ENCODE data around the gene TEX48.

Gene TEX48

GRCh38 chr9:114629563-114630090, 52.4 kb downstream of the TEX48 start:
- Histone ChIP-seq H3K4me2 (ENCODE audit: low read length) (no peak overlapping the region), H3F3A (ENCODE audit: insufficient read depth, low read length) (no peaks in the 10 kb centered on the region), H3K36me3 (ENCODE audit: insufficient read depth, low read length) (peaks cover 97% of the 10 kb centered on the region), H3K79me2 (ENCODE audit: insufficient read depth, low read length) (no peaks in the 10 kb centered on the region), H3K27ac (ENCODE audit: low read depth, low read length, poor library complexity, severe bottlenecking) (no peak overlapping the region), H3K4me1 (ENCODE audit: insufficient read depth, low read length, severe bottlenecking) (no peaks in the 10 kb centered on the region), H3K9me2 (ENCODE audit: low read depth, low read length) (no peaks in the 10 kb centered on the region), H2AFZ (ENCODE audit: low read length) (no peak overlapping the region), H4K20me1 (ENCODE audit: insufficient read depth, low read length) (no peaks in the 10 kb centered on the region), H3K4me3 (ENCODE audit: low read depth, low read length, poor library complexity, severe bottlenecking) (no peak overlapping the region), H3K9ac (ENCODE audit: low read length) (no peak overlapping the region), H3K27me3 (ENCODE audit: insufficient read depth, low read length) (no peaks in the 10 kb centered on the region), H3K9me3 (ENCODE audit: low read length) (no peaks in the 10 kb centered on the region)
- TF ChIP-seq EZH2 (IDR thresholded peaks at IDR 0.05; ENCODE audit: borderline replicate concordance, low read length), result no peak
- TF ChIP-seq CTCF (IDR thresholded peaks at IDR 0.05; ENCODE audit: low read length), result no peak

- Histone ChIP-seq H3K9me3 (ENCODE audit: low read length) (no peaks in the 10 kb centered on the region), H2AFZ (ENCODE audit: low read length) (no peak overlapping the region), H3K4me2 (ENCODE audit: low read length) (no peak overlapping the region), H3K4me3 (ENCODE audit: low read depth, low read length, poor library complexity, severe bottlenecking) (no peak overlapping the region), H3K9me2 (ENCODE audit: low read depth, low read length) (no peaks in the 10 kb centered on the region), H3K9ac (ENCODE audit: low read length) (no peak overlapping the region), H3F3A (ENCODE audit: insufficient read depth, low read length) (no peaks in the 10 kb centered on the region), H3K27ac (ENCODE audit: low read depth, low read length, poor library complexity, severe bottlenecking) (no peak overlapping the region), H3K79me2 (ENCODE audit: insufficient read depth, low read length) (no peaks in the 10 kb centered on the region), H3K4me1 (ENCODE audit: insufficient read depth, low read length, severe bottlenecking) (no peaks in the 10 kb centered on the region), H3K36me3 (ENCODE audit: insufficient read depth, low read length) (peaks cover 92% of the 10 kb centered on the region), H4K20me1 (ENCODE audit: insufficient read depth, low read length) (no peaks in the 10 kb centered on the region), H3K27me3 (ENCODE audit: insufficient read depth, low read length) (no peaks in the 10 kb centered on the region)
- no peak for TF ChIP-seq EZH2 (IDR thresholded peaks at IDR 0.05; ENCODE audit: borderline replicate concordance, low read length)
- TF ChIP-seq CTCF (IDR thresholded peaks at IDR 0.05; ENCODE audit: low read length), result no peak
These were observed 54.4 kb downstream of the TEX48 start for GRCh38 chr9:114627553-114627952.

- H3K27me3 ChIP-seq (ENCODE audit: insufficient read depth, low read length), result no peaks in the 10 kb centered on the region
- H3F3A ChIP-seq (ENCODE audit: insufficient read depth, low read length), result no peaks in the 10 kb centered on the region
- H3K4me1 ChIP-seq (ENCODE audit: insufficient read depth, low read length, severe bottlenecking), result no peaks in the 10 kb centered on the region
- H3K36me3 ChIP-seq (ENCODE audit: insufficient read depth, low read length), result peaks cover 92% of the 10 kb centered on the region
- no peaks in the 10 kb centered on the region for H3K9me2 ChIP-seq (ENCODE audit: low read depth, low read length)
- no peaks in the 10 kb centered on the region for H3K79me2 ChIP-seq (ENCODE audit: insufficient read depth, low read length)
- no peak for TF ChIP-seq CTCF (IDR thresholded peaks at IDR 0.05; ENCODE audit: low read length)
- no peak for TF ChIP-seq EZH2 (IDR thresholded peaks at IDR 0.05; ENCODE audit: borderline replicate concordance, low read length)
- no peak overlapping the region for H3K27ac ChIP-seq (ENCODE audit: low read depth, low read length, poor library complexity, severe bottlenecking)
- H2AFZ ChIP-seq (ENCODE audit: low read length), result no peak overlapping the region
- no peaks in the 10 kb centered on the region for H4K20me1 ChIP-seq (ENCODE audit: insufficient read depth, low read length)
- no peaks in the 10 kb centered on the region for H3K9me3 ChIP-seq (ENCODE audit: low read length)
- H3K9ac ChIP-seq (ENCODE audit: low read length), result no peak overlapping the region
- no peak overlapping the region for H3K4me3 ChIP-seq (ENCODE audit: low read depth, low read length, poor library complexity, severe bottlenecking)
- H3K4me2 ChIP-seq (ENCODE audit: low read length), result no peak overlapping the region
These were observed 55.5 kb downstream of the TEX48 start for GRCh38 chr9:114626415-114627020.

Data from OCI-LY1 (cell line).